Natural killer cell treated with Interleukin-12 subunit alpha and Interleukin-12 subunit beta and Interleukin-15 and Interleukin-18, amount 100 ng/mL, for 72 hours (primary cell): ENCODE measurements around the gene TRIM45. TPM values are rescaled to one million over a fixed set of nuclear protein-coding genes. Genes with fewer than 3 reads are reported as not detected.

Experiments used
- ATAC-seq, 2 donors: fragments of 150-1000 bp; cut with Tn5 transposase in 1 of 2; sonication (Bioruptor Pico), chemical (Tn5 transposase) in 1 of 2; 2 replicates each; pipeline ENCODE4 v1.10.0; 2021
- DNase-seq: peaks from one replicate; pipeline ENCODE4 v3.0.0; 2022; ENCODE audit warnings: low spot score
- H3K27ac Mint-ChIP-seq, 2 donors: 1 replicate in 1 of 2; 2 replicates in 1 of 2; pipeline ENCODE4 v1.8.0; 2022; ENCODE audit warnings: mixed read lengths in 2 of 2, mild to moderate bottlenecking in 1 of 2, moderate library complexity in 1 of 2
- H3K27me3 Mint-ChIP-seq, 2 donors: 1 replicate in 1 of 2; 2 replicates in 1 of 2; pipeline ENCODE4 v1.8.0; 2022; ENCODE audit warnings: mixed read lengths in 2 of 2
- H3K36me3 Mint-ChIP-seq: one replicate; pipeline ENCODE4 v1.8.0; 2022; ENCODE audit warnings: mixed read lengths
- H3K4me1 Mint-ChIP-seq, 2 donors: 1 replicate in 1 of 2; 2 replicates in 1 of 2; pipeline ENCODE4 v1.8.0; 2022; ENCODE audit warnings: low read depth in 2 of 2, mixed read lengths in 2 of 2, mild to moderate bottlenecking in 1 of 2
- H3K4me3 Mint-ChIP-seq: one replicate; pipeline ENCODE4 v1.8.0; 2022; ENCODE audit warnings: mixed read lengths
- H3K9me3 Mint-ChIP-seq: 2 replicates; pipeline ENCODE4 v1.8.0; 2022; ENCODE audit warnings: mixed read lengths
- total RNA-seq, 2 donors: library from RNA; stranded (reverse); gene quantifications; one replicate each; pipeline ENCODE4 v1.2.3, GENCODE V29; 2022

The TRIM45 gene
- total RNA-seq, 2 donors from 2014 or later = 0.86 to 1.6 TPM

GRCh38 chr1:117146072-117146471 is 24.5 kb upstream of the TRIM45 start:
- peaks cover 18 to 24% of the 10 kb centered on the region in 2 donors for H3K27me3 Mint-ChIP-seq
- no peaks in the 10 kb centered on the region for H3K36me3 Mint-ChIP-seq
- DNase-seq (no peak), ATAC-seq (no peak)
- H3K4me1 Mint-ChIP-seq = no peaks in the 10 kb centered on the region
- no peaks in the 10 kb centered on the region for H3K9me3 Mint-ChIP-seq
- H3K27ac Mint-ChIP-seq = no peak overlapping the region
- H3K4me3 Mint-ChIP-seq = no peak overlapping the region

- no peak for ATAC-seq
- DNase-seq = no peak
- no peaks in the 10 kb centered on the region for H3K9me3 Mint-ChIP-seq
- H3K36me3 Mint-ChIP-seq = no peaks in the 10 kb centered on the region
- no peaks in the 10 kb centered on the region for H3K4me1 Mint-ChIP-seq
- H3K27ac Mint-ChIP-seq = no peak overlapping the region
- peaks cover 15 to 17% of the 10 kb centered on the region in 2 donors for H3K27me3 Mint-ChIP-seq
- no peak overlapping the region for H3K4me3 Mint-ChIP-seq
Measured at GRCh38 chr1:117143871-117144270, 22.3 kb upstream of the TRIM45 start.

GRCh38 chr1:117143172-117143571 is 21.6 kb upstream of the TRIM45 start:
- H3K36me3 Mint-ChIP-seq = no peaks in the 10 kb centered on the region
- DNase-seq (no peak), ATAC-seq (no peak)
- H3K9me3 Mint-ChIP-seq = no peaks in the 10 kb centered on the region
- H3K27me3 Mint-ChIP-seq = peaks cover 16 to 17% of the 10 kb centered on the region in 2 donors
- no peak overlapping the region for H3K27ac Mint-ChIP-seq
- no peaks in the 10 kb centered on the region for H3K4me1 Mint-ChIP-seq
- H3K4me3 Mint-ChIP-seq = no peak overlapping the region

GRCh38 chr1:117142200-117142599 is 20.7 kb upstream of the TRIM45 start:
- no peak for ATAC-seq
- no peak overlapping the region for H3K4me3 Mint-ChIP-seq

GRCh38 chr1:117138561-117138960 is 17.0 kb upstream of the TRIM45 start:
- Mint-ChIP-seq H3K27me3 (peaks cover 12 to 18% of the 10 kb centered on the region in 2 donors), H3K4me3 (no peak overlapping the region), H3K27ac (no peak overlapping the region), H3K9me3 (no peaks in the 10 kb centered on the region), H3K4me1 (no peaks in the 10 kb centered on the region), H3K36me3 (no peaks in the 10 kb centered on the region)
- ATAC-seq (no peak), DNase-seq (no peak)

More at GRCh38 chr1:117142200-117142599, 20.7 kb upstream of the TRIM45 start:
- H3K36me3 Mint-ChIP-seq = no peaks in the 10 kb centered on the region
- no peaks in the 10 kb centered on the region for H3K9me3 Mint-ChIP-seq
- no peak for DNase-seq
- no peak overlapping the region for H3K27ac Mint-ChIP-seq
- H3K27me3 Mint-ChIP-seq = peaks cover 14% of the 10 kb centered on the region in 2 donors
- H3K4me1 Mint-ChIP-seq = no peaks in the 10 kb centered on the region

- ATAC-seq (no peak), DNase-seq (no peak)
- Mint-ChIP-seq H3K27ac (no peak overlapping the region), H3K27me3 (peaks cover 16 to 22% of the 10 kb centered on the region in 2 donors), H3K9me3 (no peaks in the 10 kb centered on the region), H3K36me3 (no peaks in the 10 kb centered on the region), H3K4me3 (no peak overlapping the region), H3K4me1 (no peaks in the 10 kb centered on the region)
Measured at GRCh38 chr1:117138106-117138505, 16.6 kb upstream of the TRIM45 start.

GRCh38 chr1:117137281-117137855 is 15.8 kb upstream of the TRIM45 start:
- no peak overlapping the region for H3K27ac Mint-ChIP-seq
- no peak overlapping the region for H3K4me3 Mint-ChIP-seq
- H3K4me1 Mint-ChIP-seq = no peaks in the 10 kb centered on the region
- no peaks in the 10 kb centered on the region for H3K36me3 Mint-ChIP-seq
- DNase-seq = no peak
- no peak for ATAC-seq
- peaks cover 17 to 26% of the 10 kb centered on the region in 2 donors for H3K27me3 Mint-ChIP-seq
- H3K9me3 Mint-ChIP-seq = no peaks in the 10 kb centered on the region

GRCh38 chr1:117136749-117137148 is 15.2 kb upstream of the TRIM45 start:
- Mint-ChIP-seq H3K36me3 (no peaks in the 10 kb centered on the region), H3K27ac (no peak overlapping the region), H3K4me3 (no peak overlapping the region), H3K4me1 (no peaks in the 10 kb centered on the region), H3K9me3 (no peaks in the 10 kb centered on the region), H3K27me3 (peaks cover 19 to 26% of the 10 kb centered on the region in 2 donors)
- ATAC-seq (no peak), DNase-seq (no peak)

GRCh38 chr1:117135329-117135728 is 13.8 kb upstream of the TRIM45 start:
- ATAC-seq (no peak), DNase-seq (no peak)
- H3K9me3 Mint-ChIP-seq = no peaks in the 10 kb centered on the region
- no peaks in the 10 kb centered on the region for H3K4me1 Mint-ChIP-seq
- no peak overlapping the region for H3K4me3 Mint-ChIP-seq
- H3K27ac Mint-ChIP-seq = no peak overlapping the region
- no peaks in the 10 kb centered on the region for H3K36me3 Mint-ChIP-seq
- peaks cover 19 to 26% of the 10 kb centered on the region in 2 donors for H3K27me3 Mint-ChIP-seq

- Mint-ChIP-seq H3K4me1 (no peaks in the 10 kb centered on the region), H3K4me3 (no peak overlapping the region), H3K27me3 (peaks cover 18 to 25% of the 10 kb centered on the region in 2 donors), H3K9me3 (no peaks in the 10 kb centered on the region), H3K27ac (no peak overlapping the region), H3K36me3 (no peaks in the 10 kb centered on the region)
- ATAC-seq (no peak), DNase-seq (no peak)
Measured at GRCh38 chr1:117130526-117130925, 9.0 kb upstream of the TRIM45 start.

- no peaks in the 10 kb centered on the region for H3K4me1 Mint-ChIP-seq
- H3K36me3 Mint-ChIP-seq = no peaks in the 10 kb centered on the region
- DNase-seq (no peak), ATAC-seq (no peak)
- peaks cover 7 to 14% of the 10 kb centered on the region in 2 donors for H3K27me3 Mint-ChIP-seq
- H3K4me3 Mint-ChIP-seq = no peak overlapping the region
- H3K9me3 Mint-ChIP-seq = no peaks in the 10 kb centered on the region
- H3K27ac Mint-ChIP-seq = no peak overlapping the region
Measured at GRCh38 chr1:117128323-117129079, 7.0 kb upstream of the TRIM45 start.

GRCh38 chr1:117127795-117128194 is 6.2 kb upstream of the TRIM45 start:
- peaks cover under 1 to 11% of the 10 kb centered on the region in 2 donors for H3K27me3 Mint-ChIP-seq
- ATAC-seq (no peak), DNase-seq (no peak)
- no peaks in the 10 kb centered on the region for H3K9me3 Mint-ChIP-seq
- H3K27ac Mint-ChIP-seq = no peak overlapping the region
- no peak overlapping the region for H3K4me3 Mint-ChIP-seq
- H3K4me1 Mint-ChIP-seq = peaks cover 0 to under 1% of the 10 kb centered on the region in 2 donors
- H3K36me3 Mint-ChIP-seq = no peaks in the 10 kb centered on the region

GRCh38 chr1:117124661-117125060 is 3.1 kb upstream of the TRIM45 start:
- H3K4me1 Mint-ChIP-seq = peaks cover 6% of the 10 kb centered on the region in 2 donors
- peaks cover 0 to 12% of the 10 kb centered on the region in 2 donors for H3K27me3 Mint-ChIP-seq
- ATAC-seq = no peak
- H3K9me3 Mint-ChIP-seq = no peaks in the 10 kb centered on the region
- no peak overlapping the region for H3K27ac Mint-ChIP-seq
- no peaks in the 10 kb centered on the region for H3K36me3 Mint-ChIP-seq
- H3K4me3 Mint-ChIP-seq = no peak overlapping the region
- DNase-seq = no peak

- peaks cover 0 to 12% of the 10 kb centered on the region in 2 donors for H3K27me3 Mint-ChIP-seq
- H3K27ac Mint-ChIP-seq = no peak overlapping the region
- peak overlapping the region; percentile 15 for H3K4me3 Mint-ChIP-seq
- H3K9me3 Mint-ChIP-seq = no peaks in the 10 kb centered on the region
- peaks cover 6% of the 10 kb centered on the region in 2 donors for H3K4me1 Mint-ChIP-seq
- no peaks in the 10 kb centered on the region for H3K36me3 Mint-ChIP-seq
- no peak for ATAC-seq
- DNase-seq = no peak
Measured at GRCh38 chr1:117123274-117123673, 1.7 kb upstream of the TRIM45 start.
